ENCODE data around the gene PLPPR3.

GRCh38 chr19:834216-834615 lies 12.5 kb upstream of the PLPPR3 start:
- TF ChIP-seq GLIS3 (CRISPR knock-in tag; IDR thresholded peaks at IDR 0.05): no peak
- TF ChIP-seq SNAI2 (CRISPR knock-in tag; IDR thresholded peaks at IDR 0.05): no peak

All from SK-N-SH treated with all-trans-retinoic acid at 6 μM for 48 hours (cell line).